ENCODE measurements around the gene MAGEB4. TPM values are rescaled to one million over a fixed set of nuclear protein-coding genes. Genes with fewer than 3 reads are reported as not detected.

The MAGEB4 gene
- total and polyA plus RNA-seq, 10 of the 15 experiments (the other 5 are each of a cell fraction or from before 2014, with no cell fraction given), result 0.04 TPM; not detected in 9

DNA sequence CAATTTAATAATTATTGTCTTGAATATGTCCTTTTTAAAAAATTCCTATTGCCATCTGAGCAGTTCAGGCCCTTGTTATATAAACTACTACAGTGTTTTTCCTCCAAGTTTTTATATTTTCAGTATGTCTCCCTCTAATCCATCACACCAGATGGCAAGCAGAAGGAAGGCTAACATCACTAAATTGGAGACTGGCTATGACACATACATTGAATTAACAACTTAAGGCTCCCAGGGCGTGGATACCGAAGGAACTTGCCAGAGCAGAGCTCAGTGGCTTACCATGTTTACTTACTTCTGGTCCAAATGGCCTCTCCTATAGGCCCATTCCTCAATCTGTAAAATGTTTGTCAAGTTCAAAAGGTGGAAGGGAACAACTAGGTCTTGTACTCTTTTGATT lies 18.1 kb downstream of the MAGEB4 start:
- intact Hi-C loops (cut with micrococcal nuclease; ENCODE audit: unreplicated experiment) (no loop called here), in situ Hi-C loops (cut with MboI) (no loop called here)
- ChIA-PET CTCF (no interaction called here), SMC1A (ENCODE audit: uncharacterized antibody, unreplicated experiment) (no interaction called here), POLR2A (no interaction called here), RAD21 (ENCODE audit: unreplicated experiment) (no interaction called here)
- H3K27ac ChIP-seq (ENCODE audit: control insufficient read depth, insufficient read depth), result no peak overlapping the region
- H4K20me1 ChIP-seq (ENCODE audit: control insufficient read depth, insufficient read depth), result no peaks in the 10 kb centered on the region
- H3K4me2 ChIP-seq (ENCODE audit: control insufficient read depth, insufficient read depth), result no peak overlapping the region
- H3K9ac ChIP-seq (ENCODE audit: control insufficient read depth, insufficient read depth, low read length), result no peak overlapping the region
- no peak overlapping the region for H2AFZ ChIP-seq (ENCODE audit: control insufficient read depth, low read depth, low read length)
- H3K27me3 ChIP-seq (replicated peaks in 1 of 2; ENCODE audit: control insufficient read depth in 2 of 2, insufficient read depth in 2 of 2, low read length in 1 of 2), result no peaks in the 10 kb centered on the region
- ATAC-seq (no peak), DNase-seq (ENCODE audit: low read depth, low spot score) (no peak), FAIRE-seq (no peak)
- WGBS (ENCODE audit: insufficient coverage, insufficient replicate concordance, low lambda C conversion rate, missing lambda C conversion rate), result 3% methylated on average over 2 of the region's 2 CpGs
- no TSS peak for BruUV-seq (replicated peaks)
- no peaks in the 10 kb centered on the region for H3K79me2 ChIP-seq (ENCODE audit: control insufficient read depth, insufficient read depth, low read length)
- no peaks in the 10 kb centered on the region; the same call in 2 of the 3 replicates for H3K9me3 ChIP-seq (replicated peaks; ENCODE audit: control insufficient read depth, insufficient read depth, low read length)
- H3K4me3 ChIP-seq, result no peak overlapping the region
- no peaks in the 10 kb centered on the region for H3K36me3 ChIP-seq (ENCODE audit: control insufficient read depth in 2 of 2, insufficient read depth in 2 of 2, low read length in 1 of 2)
- H3K4me1 ChIP-seq (ENCODE audit: control insufficient read depth, insufficient read depth, low read length), result no peaks in the 10 kb centered on the region
- TF ChIP-seq KDM1A (IDR thresholded peaks at IDR 0.05; ENCODE audit: borderline replicate concordance) (no peak), SRF (IDR thresholded peaks at IDR 0.05; ENCODE audit: low read depth in 2 of 2, low read length in 2 of 2) (no peak), CREM (IDR thresholded peaks at IDR 0.05; ENCODE audit: low read depth) (no peak), CHD1 (IDR thresholded peaks at IDR 0.05; ENCODE audit: low read depth, low read length) (no peak), TCF7 (IDR thresholded peaks at IDR 0.05; ENCODE audit: borderline replicate concordance) (no peak), ASH2L (IDR thresholded peaks at IDR 0.05; ENCODE audit: borderline replicate concordance, low read depth) (no peak), ETV6 (conservative IDR thresholded peaks at IDR 0.05 in 1 of 2, IDR thresholded peaks at IDR 0.05 in 1 of 2; ENCODE audit: borderline replicate concordance in 1 of 2, low read depth in 1 of 2) (no peak), BACH1 (IDR thresholded peaks at IDR 0.05; ENCODE audit: borderline replicate concordance) (no peak), FOXK2 (IDR thresholded peaks at IDR 0.05) (no peak), RUNX3 (IDR thresholded peaks at IDR 0.05; ENCODE audit: low read length) (no peak), SPI1 (IDR thresholded peaks at IDR 0.05; ENCODE audit: borderline replicate concordance, insufficient read depth, low read depth, low read length) (no peak)

All from GM12878 (cell line).